Skin epidermis (tissue), 12 donors: ENCODE data around the gene CPPED1.

Experiments used
- H3K27ac ChIP-seq, 21 experiments: fragments of 200-600 bp; sonication (generic) in 11 of 21; one replicate each; pipeline ENCODE4 v1.5.0; 2020; ENCODE audit warnings: mild to moderate bottlenecking in 3 of 21, inconsistent platforms in 2 of 21, moderate library complexity in 2 of 21
- H3K4me3 ChIP-seq, 7 experiments: fragments of 200-600 bp; sonication (generic) in 2 of 7; one replicate each; pipeline ENCODE4 v1.5.0; 2020; ENCODE audit warnings: inconsistent platforms in 2 of 7, mild to moderate bottlenecking in 2 of 7, moderate library complexity in 1 of 7

The CPPED1 gene

GRCh38 chr16:12747827-12748226 lies 55.9 kb downstream of the CPPED1 start:
- no peak overlapping the region for H3K4me3 ChIP-seq
- no peak overlapping the region for H3K27ac ChIP-seq

- no peak overlapping the region for H3K4me3 ChIP-seq
- no peak overlapping the region for H3K27ac ChIP-seq
Observed at GRCh38 chr16:12747261-12747660, 56.4 kb downstream of the CPPED1 start.

GRCh38 chr16:12744860-12745259 lies 58.8 kb downstream of the CPPED1 start:
- Histone ChIP-seq H3K27ac (no peak overlapping the region), H3K4me3 (no peak overlapping the region)

GRCh38 chr16:12742741-12743140 lies 60.9 kb downstream of the CPPED1 start:
- no peak overlapping the region for H3K4me3 ChIP-seq
- no peak overlapping the region for H3K27ac ChIP-seq

GRCh38 chr16:12740986-12741610 lies 62.6 kb downstream of the CPPED1 start:
- Histone ChIP-seq H3K4me3 (no peak overlapping the region), H3K27ac (no peak overlapping the region)

GRCh38 chr16:12739738-12740137 lies 63.9 kb downstream of the CPPED1 start:
- no peak overlapping the region for H3K27ac ChIP-seq
- no peak overlapping the region for H3K4me3 ChIP-seq

GRCh38 chr16:12737563-12737962 lies 66.1 kb downstream of the CPPED1 start:
- Histone ChIP-seq H3K4me3 (no peak overlapping the region), H3K27ac (no peak overlapping the region)

- H3K4me3 ChIP-seq, result no peak overlapping the region
- H3K27ac ChIP-seq, result no peak overlapping the region
Observed at GRCh38 chr16:12735805-12736204, 67.9 kb downstream of the CPPED1 start.

GRCh38 chr16:12732600-12732999 lies 71.1 kb downstream of the CPPED1 start:
- H3K4me3 ChIP-seq, result no peak overlapping the region
- H3K27ac ChIP-seq, result no peak overlapping the region

- Histone ChIP-seq H3K4me3 (no peak overlapping the region), H3K27ac (peak overlapping the region in 12 of 21 experiments; percentile 2 to 79 (median 52))
Observed at GRCh38 chr16:12729448-12729847, 74.2 kb downstream of the CPPED1 start.

- Histone ChIP-seq H3K27ac (peak overlapping the region in 4 of 21 experiments; percentile 28 to 52 (median 38)), H3K4me3 (no peak overlapping the region)
Observed at GRCh38 chr16:12728469-12728868, 75.2 kb downstream of the CPPED1 start.

- no peak overlapping the region for H3K27ac ChIP-seq
- H3K4me3 ChIP-seq, result no peak overlapping the region
Observed at GRCh38 chr16:12724226-12724625, 79.5 kb downstream of the CPPED1 start.

GRCh38 chr16:12723681-12724080 lies 80.0 kb downstream of the CPPED1 start:
- Histone ChIP-seq H3K27ac (no peak overlapping the region), H3K4me3 (no peak overlapping the region)

GRCh38 chr16:12721841-12722421 lies 81.8 kb downstream of the CPPED1 start:
- Histone ChIP-seq H3K27ac (no peak overlapping the region), H3K4me3 (no peak overlapping the region)

- Histone ChIP-seq H3K4me3 (no peak overlapping the region), H3K27ac (no peak overlapping the region)
Observed at GRCh38 chr16:12719972-12720371, 83.7 kb downstream of the CPPED1 start.

GRCh38 chr16:12716658-12717057 lies 87.0 kb downstream of the CPPED1 start:
- Histone ChIP-seq H3K4me3 (no peak overlapping the region), H3K27ac (no peak overlapping the region)

- Histone ChIP-seq H3K27ac (no peak overlapping the region), H3K4me3 (no peak overlapping the region)
Observed at GRCh38 chr16:12709807-12710206, 93.9 kb downstream of the CPPED1 start.

- no peak overlapping the region for H3K27ac ChIP-seq
Observed at GRCh38 chr16:12708266-12708665, 95.4 kb downstream of the CPPED1 start.

GRCh38 chr16:12706628-12707027 lies 97.1 kb downstream of the CPPED1 start:
- no peak overlapping the region for H3K27ac ChIP-seq

More at GRCh38 chr16:12708266-12708665, 95.4 kb downstream of the CPPED1 start:
- H3K4me3 ChIP-seq, result no peak overlapping the region

GRCh38 chr16:12704492-12705111 lies 99.1 kb downstream of the CPPED1 start:
- Histone ChIP-seq H3K4me3 (no peak overlapping the region), H3K27ac (no peak overlapping the region)

More at GRCh38 chr16:12706628-12707027, 97.1 kb downstream of the CPPED1 start:
- no peak overlapping the region for H3K4me3 ChIP-seq

- no peak overlapping the region for H3K4me3 ChIP-seq
- no peak overlapping the region for H3K27ac ChIP-seq
Observed at GRCh38 chr16:12703935-12704334, 99.8 kb downstream of the CPPED1 start.
